A673 (cell line): ENCODE results near the gene SPAG8.

Experiments
- CTCF ChIP-seq: fragments of 300-800, 200-600 bp; sonication (generic); conservative IDR thresholded peaks from 2 replicates; pipeline ENCODE4 v1.5.1; 2017; ENCODE audit warnings: low read depth, mild to moderate bottlenecking, antibody characterized with exemption, low read length, moderate library complexity, mixed read lengths
- EZH2 ChIP-seq: fragments of 200-600 bp; sonication (generic); IDR thresholded peaks from 2 replicates; pipeline ENCODE4 v1.6.1; 2017; ENCODE audit warnings: borderline replicate concordance, low read depth, mild to moderate bottlenecking, mixed read lengths, antibody characterized with exemption, low read length; ENCODE audit not compliant: poor library complexity, severe bottlenecking

- TF ChIP-seq CTCF: no peak
- no peak for TF ChIP-seq EZH2
These were observed 52.3 kb downstream of the SPAG8 start for GRCh38 chr9:35759795-35760194.
